Adrenal gland (tissue), 5 donors: Measurements from ENCODE around the gene MYO18B.

Experiments used
- POLR2A ChIP-seq, 2 donors: fragments of 450-650 bp; IDR thresholded peaks; one replicate each; pipeline ENCODE4 v1.6.1; 2017; ENCODE audit warnings: antibody characterized with exemption in 2 of 2, mild to moderate bottlenecking in 2 of 2, moderate library complexity in 1 of 2
- TF ChIP-seq, protein P1 (sequence below), 6 experiments: fragments of 450-650 bp in 4 of 6; fragments of 200-600 bp in 2 of 6; sonication (generic) in 1 of 6; IDR thresholded peaks; 1 replicate in 5 of 6; 2 replicates in 1 of 6; pipeline versions ENCODE4 v1.5.1 to v1.8.0; 2016 to 2021; ENCODE audit warnings: antibody characterized with exemption in 6 of 6, mild to moderate bottlenecking in 2 of 6, moderate library complexity in 1 of 6
- donor health status: DM: no; HTN: no; CAD: no.

DNA sequence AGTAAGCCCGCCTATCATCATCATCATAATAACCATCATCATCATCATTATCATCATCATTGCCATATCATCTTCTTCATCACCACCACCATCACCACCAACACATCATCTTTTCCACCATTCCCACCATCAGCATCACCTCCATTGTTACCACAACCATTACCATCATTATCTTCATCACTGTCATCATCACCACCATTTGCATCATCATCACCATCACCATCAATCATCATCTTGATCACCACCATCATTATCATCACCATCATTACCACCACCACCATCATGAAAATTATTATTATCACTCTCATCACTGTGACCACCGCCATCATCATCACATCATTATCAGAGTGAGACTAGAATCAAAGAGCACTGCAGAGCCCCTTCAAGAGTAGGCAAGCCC is 227.9 kb downstream of the MYO18B start:
- TF ChIP-seq POLR2A (IDR thresholded peaks at IDR 0.05): no peak
- TF ChIP-seq, protein P1, sequence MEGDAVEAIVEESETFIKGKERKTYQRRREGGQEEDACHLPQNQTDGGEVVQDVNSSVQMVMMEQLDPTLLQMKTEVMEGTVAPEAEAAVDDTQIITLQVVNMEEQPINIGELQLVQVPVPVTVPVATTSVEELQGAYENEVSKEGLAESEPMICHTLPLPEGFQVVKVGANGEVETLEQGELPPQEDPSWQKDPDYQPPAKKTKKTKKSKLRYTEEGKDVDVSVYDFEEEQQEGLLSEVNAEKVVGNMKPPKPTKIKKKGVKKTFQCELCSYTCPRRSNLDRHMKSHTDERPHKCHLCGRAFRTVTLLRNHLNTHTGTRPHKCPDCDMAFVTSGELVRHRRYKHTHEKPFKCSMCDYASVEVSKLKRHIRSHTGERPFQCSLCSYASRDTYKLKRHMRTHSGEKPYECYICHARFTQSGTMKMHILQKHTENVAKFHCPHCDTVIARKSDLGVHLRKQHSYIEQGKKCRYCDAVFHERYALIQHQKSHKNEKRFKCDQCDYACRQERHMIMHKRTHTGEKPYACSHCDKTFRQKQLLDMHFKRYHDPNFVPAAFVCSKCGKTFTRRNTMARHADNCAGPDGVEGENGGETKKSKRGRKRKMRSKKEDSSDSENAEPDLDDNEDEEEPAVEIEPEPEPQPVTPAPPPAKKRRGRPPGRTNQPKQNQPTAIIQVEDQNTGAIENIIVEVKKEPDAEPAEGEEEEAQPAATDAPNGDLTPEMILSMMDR (IDR thresholded peaks at IDR 0.05): no peak
